GM18870 (cell line): ENCODE measurements around the gene SCRN2.

ENCODE experiments used
- ATAC-seq: cut with Tn5 transposase; IDR thresholded peaks from one replicate; pipeline ENCODE4 v1.9.1; 2021; ENCODE audit warnings: moderate library complexity; ENCODE audit not compliant: unreplicated experiment

The SCRN2 gene

DNA sequence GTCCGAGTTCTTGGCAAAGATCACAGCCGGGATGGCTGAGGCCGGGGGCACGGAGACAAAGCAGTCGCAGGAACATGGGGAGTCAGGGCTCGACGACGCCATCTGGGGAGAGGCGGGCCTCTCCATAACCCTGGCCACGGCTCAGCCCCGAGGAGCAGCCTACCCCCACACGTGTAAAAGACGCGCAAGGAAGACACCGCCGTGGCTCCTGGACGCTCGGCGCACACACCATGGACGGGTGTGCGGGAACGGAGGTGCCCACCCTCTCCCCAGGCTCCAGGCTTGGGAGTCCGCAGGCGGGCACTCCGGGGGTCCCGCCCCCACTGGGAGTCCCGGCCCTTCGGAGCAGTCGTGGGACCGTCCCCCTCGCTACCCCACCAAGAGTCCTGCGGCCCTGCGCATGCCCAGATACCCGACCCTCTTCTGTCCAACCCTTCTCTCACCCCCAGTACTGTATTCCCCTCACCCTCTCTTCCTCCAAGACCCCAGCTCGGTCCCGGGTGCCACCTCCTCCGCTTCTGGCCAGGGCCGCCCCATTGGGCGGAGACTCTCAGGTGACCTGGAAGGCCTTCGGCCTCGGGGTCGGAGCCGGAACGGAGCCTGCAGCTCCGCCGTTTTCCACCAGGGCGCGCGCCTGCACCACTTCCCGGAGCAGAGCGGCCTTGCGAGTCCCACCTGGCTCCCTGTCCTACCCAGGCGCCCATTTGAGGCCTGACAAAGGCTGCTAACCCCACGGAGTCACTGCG lies at the start of gene SCRN2:
TSS of gene SCRN2 (minus strand) at position 532 of the 746 bp plus-strand sequence. CDS start at position 102, 430 bp downstream.
- no peak for ATAC-seq

DNA sequence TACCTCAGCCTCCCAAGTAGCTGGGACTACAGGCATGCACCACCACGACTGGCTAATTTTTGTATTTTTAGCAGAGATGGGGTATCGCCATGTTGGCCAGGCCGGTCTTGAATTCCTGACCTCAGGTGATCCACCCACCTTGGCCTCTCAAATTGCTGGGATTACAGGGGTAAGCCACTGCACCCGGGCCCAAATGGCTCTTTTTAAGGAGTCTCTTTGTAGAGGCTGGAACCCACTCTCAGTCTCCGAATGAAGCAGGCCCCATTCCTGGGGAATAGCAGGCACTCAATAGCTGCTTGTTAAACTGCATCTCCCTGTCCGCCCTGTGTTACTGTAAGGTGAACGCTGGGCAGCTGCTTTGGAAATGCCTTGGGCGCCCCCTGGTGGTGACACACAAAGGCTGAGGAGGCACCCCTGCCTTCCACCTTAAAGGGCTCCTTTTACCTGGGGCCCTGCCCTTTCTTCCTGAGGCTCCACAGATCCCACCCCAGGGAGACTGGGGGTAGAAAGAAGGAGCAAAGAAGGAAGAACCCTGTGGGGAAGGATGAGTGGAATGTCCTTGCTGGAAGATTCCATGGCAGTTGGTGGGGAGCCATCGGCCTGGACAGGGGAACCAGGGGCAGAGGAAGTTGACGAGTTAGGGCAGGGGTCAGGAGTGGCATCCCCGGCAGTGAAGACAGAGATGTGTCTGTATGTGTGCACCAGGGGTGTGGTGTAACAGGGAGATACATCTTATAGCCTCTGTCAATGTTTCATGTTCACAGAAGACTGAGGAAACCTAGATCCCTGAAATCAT lies 48.9 kb upstream of the SCRN2 start:
- ATAC-seq: no peak

GRCh38 chr17:47888293-47888692 lies 47.2 kb upstream of the SCRN2 start:
- no peak for ATAC-seq

- ATAC-seq: no peak
These were observed 44.0 kb upstream of the SCRN2 start for GRCh38 chr17:47884905-47885730.

DNA sequence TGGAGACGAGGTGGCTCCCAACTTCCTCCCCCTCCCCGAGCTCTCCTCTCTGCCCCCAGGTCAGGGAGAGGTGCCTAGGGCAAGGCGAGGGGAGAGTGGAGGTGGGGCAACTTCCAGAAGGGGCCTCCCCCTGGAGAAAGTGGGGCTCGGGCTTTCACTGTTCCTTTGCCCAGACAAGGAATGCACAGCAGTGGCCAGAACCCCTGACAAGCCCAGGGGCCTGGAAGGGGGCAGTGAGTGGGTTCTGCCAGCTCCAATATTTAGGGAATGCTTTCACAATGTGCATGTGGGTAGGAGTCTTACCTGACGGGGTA lies 43.3 kb upstream of the SCRN2 start:
- no peak for ATAC-seq

DNA sequence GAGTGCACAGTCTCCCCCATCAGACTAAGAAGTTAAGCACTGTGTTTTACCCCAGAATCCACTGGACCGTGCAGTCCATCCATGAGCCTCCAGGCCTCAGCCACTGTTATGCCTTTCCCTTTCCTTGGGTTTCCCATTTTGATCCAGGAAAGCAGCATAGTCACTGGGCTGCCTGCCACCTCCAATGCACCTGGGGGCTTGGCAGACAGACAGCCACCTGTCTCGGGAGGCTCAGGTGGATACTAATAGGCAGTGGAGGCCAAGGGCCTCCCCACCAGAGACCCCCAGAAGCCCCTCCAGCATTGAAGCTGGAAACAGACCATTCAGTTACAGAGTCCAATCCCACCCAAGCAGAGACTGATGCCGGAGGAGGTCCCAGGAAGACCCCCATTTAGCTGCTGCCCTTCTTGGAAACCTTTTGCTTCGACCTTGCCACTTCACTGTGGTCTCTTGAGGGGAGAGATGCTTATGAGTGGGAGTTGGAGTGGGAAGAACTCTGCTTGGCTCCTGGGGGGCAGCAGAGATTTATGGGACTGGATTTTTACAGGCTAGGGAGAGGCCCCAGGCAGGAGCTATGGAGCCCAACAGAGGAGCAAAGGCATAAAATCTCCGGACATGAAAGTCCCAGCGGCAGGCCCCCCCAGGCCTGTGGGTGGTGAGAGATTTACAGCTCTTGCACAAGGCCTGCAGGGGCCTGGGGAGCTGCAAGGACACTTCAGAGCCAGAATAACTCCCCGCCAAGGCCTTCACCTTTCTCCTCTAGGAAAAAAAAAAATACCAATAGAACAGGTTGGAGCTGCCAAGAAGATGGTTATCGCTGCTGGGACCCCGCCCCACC lies 42.7 kb upstream of the SCRN2 start:
- ATAC-seq: no peak

GRCh38 chr17:47882695-47883588 lies 41.9 kb upstream of the SCRN2 start:
- no peak for ATAC-seq

DNA sequence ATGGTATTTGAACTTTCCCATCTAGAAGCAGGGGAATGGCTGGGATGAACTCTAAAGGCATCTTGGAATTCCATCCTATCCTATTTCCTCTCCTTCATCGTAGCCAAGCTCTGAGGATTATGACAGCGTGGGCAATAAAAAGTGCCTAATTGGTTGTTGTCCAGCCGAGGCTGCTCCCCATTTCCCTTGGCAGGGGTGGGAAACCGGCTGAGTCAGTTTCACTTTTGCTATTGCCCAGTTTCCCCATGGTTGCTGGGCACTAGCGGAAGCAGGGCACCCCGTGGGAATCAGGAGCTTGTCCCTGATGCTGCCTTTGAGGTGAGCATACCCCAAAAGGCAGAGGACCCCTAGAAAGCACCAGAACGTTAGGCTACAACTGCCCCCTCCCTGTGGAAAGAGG lies 41.2 kb upstream of the SCRN2 start:
- no peak for ATAC-seq

GRCh38 chr17:47879776-47880454 lies 38.8 kb upstream of the SCRN2 start:
- ATAC-seq: no peak

DNA sequence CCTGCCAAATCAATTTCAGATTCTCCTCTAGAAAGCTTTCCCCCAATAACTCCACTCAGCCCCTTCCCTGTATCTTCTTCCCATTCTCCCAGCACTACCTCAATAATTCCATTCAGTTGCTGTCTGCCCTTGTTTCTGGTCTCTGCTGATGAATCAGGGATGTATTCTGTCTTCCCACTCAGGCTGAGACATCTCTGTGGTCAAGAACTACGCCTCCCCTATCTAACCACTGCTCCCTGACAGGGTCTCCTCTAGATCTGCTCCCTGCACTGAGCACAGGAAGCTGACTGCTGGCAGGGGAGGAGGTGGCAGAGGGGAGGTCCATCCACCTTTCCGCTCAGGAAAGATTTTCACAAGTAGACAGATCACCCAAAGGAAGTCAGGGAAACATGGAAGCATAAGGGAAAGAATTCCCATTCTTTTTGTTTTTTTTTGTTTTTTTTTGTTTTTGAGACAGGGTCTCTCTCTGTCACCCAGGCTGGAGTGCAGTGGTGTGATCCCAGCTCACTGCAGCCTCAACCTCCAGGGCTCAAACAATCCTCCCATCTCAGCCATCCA lies 38.0 kb upstream of the SCRN2 start:
- no peak for ATAC-seq

DNA sequence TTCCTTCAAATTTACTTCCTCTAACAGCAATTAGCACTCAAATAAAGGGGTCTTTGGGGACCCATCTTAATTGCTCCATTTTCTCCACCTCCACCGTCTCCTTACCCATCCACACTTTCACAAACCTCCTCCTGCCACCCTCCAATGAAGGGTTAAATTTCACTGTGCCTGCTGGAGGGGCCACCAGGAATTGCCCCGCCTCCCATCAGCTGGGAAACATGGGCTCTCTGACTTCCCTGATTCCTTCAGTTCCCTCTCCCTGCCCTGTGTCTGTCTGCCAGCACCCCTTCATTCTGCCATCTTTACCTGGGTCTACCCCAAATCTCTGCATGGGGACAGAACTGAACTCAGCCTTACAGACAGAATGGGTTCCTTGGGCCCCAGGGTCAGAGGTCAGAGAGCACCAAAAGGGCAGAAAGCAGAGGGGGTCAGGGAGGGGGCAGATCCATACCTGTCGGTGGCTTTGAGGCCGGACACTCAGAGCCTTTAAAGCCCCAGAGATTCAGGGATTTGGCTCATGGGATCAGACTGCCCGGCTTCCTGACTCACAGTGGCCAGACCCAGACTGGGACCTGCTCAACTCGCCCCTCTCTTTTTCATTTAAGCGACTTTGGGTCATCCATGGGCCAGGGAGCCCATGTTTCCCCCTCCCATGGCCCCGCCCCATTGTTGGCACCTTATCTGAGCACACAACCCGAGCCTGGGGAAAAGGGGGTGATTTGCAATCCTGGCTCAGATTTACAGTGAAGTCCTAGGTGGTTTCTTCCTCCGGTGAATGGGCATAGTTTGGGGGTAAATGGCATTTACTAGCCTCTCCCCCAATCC lies 37.3 kb upstream of the SCRN2 start:
- no peak for ATAC-seq

- no peak for ATAC-seq
These were observed 36.4 kb upstream of the SCRN2 start for GRCh38 chr17:47877368-47878034.

GRCh38 chr17:47875011-47875985 lies 34.2 kb upstream of the SCRN2 start:
- no peak for ATAC-seq

DNA sequence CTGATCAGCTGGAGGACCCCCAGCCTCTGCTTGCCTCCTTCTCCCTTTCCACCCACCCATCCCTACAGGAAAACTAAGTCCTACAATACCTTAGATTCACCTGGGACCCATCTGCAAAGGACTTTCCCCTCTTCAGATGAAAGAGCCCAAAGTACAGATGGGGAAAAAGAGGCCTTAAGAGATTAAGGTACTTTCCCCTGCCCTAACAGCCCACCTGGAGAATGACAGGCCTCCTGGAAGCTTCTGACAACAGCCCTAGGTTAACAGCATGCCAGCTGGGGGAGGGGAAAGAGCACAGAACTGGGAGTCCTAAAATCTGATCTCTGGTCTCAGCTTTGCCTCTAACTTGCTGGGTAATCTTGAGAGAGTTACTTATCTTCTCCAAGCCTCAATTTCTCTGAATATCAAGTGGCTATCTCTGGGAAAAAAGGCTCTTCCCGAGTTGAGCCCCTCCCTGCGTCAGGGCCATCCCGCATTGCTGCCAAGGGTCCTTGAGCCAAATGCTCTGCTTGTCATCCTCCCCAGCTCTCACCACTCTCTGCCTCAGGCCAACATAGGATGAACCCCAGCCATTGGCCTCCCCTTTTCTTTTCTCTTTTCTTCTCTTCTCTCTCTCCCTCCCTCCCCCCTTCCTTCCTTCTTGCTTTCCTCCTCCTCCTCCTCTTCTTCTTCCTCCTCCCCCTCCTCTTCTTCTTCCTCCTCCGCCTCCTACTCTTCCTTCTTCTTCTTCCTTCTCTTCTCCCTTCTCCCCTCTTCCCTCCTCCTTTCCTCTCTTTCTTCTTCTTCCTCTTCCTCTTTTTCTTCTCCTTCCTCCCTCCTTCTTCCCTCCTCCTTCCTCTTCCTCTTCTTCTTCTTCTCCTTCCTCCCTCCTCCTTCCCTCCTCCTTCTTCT lies 32.4 kb upstream of the SCRN2 start:
- ATAC-seq: no peak

DNA sequence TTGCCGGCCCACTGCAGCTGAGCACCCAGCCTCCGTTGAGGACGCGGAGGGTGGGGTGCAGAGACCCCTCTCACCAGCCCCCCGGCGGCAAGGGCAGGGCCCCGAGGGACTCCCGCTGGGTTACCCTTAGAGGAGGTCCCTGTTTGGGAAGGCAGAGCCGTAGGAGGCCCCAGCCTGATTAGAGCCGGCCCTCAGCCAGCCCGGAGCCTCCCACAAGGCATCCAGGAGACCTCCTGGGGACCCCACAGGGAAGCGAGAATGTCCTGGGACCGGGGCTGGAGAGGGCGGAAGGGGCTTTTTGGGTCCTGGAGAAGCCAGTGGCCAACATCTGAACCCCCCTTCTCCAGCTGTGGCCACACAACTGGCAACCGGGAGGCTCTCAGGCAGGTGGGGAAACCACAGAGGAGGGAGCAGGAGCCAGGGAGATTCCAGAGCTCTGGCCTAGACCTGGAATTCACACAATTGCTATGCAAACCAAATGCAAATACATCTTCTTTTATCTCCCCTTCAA lies 31.6 kb upstream of the SCRN2 start:
- no peak for ATAC-seq
